SKM-1 treated with dmso at 0.1 percent for 144 hours (cell line): ENCODE measurements around the gene PMS1.
"Not testable (repeated sequence)": the region's sequence is repeated elsewhere in the genome, so short reads cannot be mapped to it uniquely, and the experiment has no call there.

Experiments used
- DNase-seq: peaks from one replicate; lab custom pipeline; 2025; ENCODE audit not compliant: unreplicated experiment; lab: John Stamatoyannopoulos, UW

The PMS1 gene

GRCh38 chr2:189860161-189860560, 75.9 kb downstream of the PMS1 start:
- no peak for DNase-seq

DNA sequence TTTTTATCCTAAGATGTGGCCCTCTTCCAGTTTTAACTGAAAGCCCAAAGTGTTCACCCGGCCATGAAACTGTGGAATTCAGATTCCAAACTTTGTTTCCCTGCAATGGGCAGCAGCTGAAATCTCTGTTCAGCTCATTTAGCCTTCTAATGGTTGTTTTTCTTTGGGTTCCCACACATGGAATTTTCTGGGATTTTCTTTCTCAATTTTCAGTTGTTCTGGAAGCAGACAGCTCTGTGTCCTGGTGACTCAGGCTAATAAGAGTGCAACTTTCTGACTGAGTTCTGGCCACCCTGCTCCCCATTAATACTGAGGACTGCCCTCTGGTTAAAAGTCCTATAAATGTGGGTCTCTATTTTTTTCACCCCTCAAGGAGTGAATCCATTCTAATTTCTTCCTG, 78.5 kb downstream of the PMS1 start:
- DNase-seq: no peak

- DNase-seq: no peak
These were observed 81.6 kb downstream of the PMS1 start for GRCh38 chr2:189865826-189866225.

DNA sequence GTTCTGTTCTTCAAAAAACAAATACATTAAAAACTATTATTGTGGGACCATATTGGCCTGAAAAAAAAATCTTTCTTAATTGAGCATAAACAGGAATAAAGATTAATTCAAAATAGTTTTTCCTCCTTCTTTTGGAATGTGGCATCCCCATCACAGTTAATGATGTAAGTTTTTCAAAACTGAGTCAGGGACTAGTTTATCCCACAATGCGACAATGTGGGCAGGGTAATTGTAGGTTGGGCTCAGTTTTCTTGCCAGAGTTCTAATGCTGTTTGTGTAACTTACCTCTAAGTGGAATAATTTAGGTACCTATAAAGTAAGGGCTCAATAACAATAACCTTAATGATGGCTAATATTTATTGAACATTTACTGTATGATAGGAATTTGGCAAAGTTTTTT, 82.0 kb downstream of the PMS1 start:
- no peak for DNase-seq

DNA sequence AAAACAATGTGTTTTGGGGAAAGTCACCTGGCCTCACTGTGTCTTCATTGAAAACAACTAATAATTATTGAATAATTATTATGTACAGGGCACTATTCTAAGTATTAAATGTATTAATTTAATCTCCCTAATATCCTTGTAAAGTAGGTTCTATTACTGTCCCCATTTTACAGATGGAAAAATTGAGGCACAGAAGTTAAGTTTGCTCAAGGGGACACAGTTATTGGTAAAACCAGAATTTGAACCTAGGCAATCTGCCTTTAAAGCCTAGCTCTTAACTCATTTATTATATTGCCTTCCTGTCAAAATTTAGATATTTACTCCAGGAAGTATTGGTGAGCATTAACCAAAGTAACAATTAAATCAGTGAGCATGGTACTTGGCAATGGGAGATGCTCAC, 84.6 kb downstream of the PMS1 start:
- no peak for DNase-seq

GRCh38 chr2:189870381-189871085, 86.3 kb downstream of the PMS1 start:
- DNase-seq: peak; percentile 45

GRCh38 chr2:189873696-189874095, 89.4 kb downstream of the PMS1 start:
- no peak for DNase-seq

DNA sequence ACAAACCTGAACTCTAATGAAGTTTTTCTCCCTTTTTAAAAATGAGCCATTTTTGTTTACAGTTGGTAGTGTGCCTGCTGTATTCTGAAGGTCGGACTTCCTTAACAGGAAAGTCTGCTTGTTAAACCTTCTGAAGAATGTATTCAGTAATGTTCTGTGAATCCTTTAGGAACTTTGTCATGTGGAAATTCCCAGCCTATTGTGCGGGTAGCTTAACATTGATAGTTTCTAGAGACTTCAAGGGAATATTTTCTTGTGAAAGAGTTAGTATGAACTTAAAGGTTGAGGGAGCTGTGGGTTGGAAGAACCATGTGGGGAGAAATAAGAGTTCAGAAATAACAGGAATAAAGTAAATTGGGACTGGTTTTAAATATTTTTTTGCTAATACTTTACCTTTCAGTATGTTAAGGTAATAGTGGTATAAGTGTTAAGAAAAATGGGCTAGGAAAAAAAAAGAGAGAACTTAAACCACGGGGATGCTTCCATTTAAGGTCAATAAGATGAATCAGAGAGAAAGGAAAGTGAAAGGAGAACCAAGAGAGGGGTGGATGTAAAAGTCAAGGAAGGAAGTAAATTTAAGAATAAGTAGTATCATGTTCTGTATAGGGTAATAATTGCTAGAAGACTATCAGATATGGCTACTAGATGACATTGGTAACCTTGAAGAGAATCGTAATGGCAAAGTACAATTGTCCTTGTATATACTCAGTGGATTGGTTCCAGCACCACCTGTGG, 90.5 kb downstream of the PMS1 start:
- DNase-seq: no peak

DNA sequence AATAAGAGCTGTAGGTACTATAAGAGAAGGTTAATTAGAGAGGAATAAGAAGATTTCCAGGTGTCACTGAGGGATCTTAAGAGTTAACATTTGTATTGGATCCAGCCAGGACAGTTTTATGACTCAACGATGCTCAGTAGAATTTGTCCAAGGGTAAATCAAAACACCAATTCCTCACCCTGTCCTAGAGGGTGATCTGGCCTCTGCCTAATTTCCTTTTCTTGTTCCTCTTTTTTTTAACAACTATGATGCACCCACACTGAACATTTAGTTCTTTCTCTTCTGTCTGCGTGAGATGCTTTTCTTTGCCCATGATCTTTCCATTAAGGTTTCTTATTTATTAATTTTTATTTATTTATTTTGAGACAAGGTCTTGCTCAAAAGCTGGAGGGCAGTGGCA, 92.0 kb downstream of the PMS1 start:
- DNase-seq: peak; percentile 16

- DNase-seq: no peak
These were observed 95.4 kb downstream of the PMS1 start for GRCh38 chr2:189879716-189880081.

DNA sequence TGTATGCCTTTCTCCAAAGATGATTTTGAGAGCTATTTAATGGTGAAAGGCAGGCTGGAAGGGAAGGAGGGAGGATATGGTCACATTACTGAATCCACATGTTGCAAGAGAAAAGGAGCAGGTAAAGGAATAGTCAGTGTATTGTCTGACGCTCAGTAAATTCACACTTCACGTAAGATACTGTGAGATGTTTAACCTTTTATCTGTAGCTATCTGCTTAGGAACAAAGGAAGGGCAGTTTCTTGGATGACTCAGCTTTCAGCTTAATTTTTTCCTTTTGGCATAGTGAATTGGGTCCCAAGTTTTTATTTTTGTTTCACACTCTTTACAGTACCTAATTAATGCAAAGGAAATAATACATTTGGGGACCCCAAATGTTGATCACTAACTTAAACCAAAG, 96.2 kb downstream of the PMS1 start:
- DNase-seq: no peak

GRCh38 chr2:189880832-189881492, 96.7 kb downstream of the PMS1 start:
- no peak for DNase-seq

GRCh38 chr2:189885368-189885767, 101.1 kb downstream of the PMS1 start:
- DNase-seq: no peak

- not testable (repeated sequence) for DNase-seq
These were observed 108.5 kb downstream of the PMS1 start for GRCh38 chr2:189892546-189893294.

DNA sequence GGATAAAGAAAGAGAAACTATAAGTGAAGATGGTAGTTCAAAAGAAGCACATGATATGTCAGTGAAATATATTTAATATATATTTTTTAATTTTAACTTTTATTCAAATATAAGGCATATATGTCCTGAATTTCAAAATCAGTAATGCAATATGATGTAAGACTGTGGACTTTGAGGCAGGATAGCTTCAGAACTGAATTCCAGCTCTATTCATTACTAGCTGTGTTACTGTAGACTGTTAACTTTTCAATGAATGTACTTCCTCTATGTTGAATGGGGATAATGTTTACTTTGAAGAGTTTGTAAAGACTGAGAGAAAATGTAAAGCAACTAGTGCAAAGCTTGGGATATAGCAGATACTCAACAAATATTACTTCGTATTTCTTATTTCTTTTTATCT, 112.6 kb downstream of the PMS1 start:
- no peak for DNase-seq

DNA sequence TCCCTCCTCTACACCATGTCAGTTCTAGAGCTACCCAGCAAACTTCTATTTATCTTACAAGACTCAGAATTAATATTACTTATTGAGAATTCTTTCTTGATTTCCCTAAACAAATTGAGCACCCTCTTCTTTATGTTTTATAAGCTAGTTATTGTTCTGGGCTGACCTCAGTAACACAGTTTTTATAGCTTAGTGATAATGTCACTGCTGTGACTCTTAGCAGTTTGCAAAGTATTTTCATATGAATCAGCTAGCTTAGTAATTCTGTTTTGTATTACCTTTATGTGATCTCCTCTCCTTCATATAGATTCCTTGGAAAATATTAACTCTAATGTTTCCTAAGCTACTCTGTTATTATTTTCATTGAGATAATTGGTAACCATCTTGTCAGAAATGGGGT, 114.9 kb downstream of the PMS1 start:
- DNase-seq: no peak

- DNase-seq: no peak
These were observed 116.5 kb downstream of the PMS1 start for GRCh38 chr2:189900726-189901125.

DNA sequence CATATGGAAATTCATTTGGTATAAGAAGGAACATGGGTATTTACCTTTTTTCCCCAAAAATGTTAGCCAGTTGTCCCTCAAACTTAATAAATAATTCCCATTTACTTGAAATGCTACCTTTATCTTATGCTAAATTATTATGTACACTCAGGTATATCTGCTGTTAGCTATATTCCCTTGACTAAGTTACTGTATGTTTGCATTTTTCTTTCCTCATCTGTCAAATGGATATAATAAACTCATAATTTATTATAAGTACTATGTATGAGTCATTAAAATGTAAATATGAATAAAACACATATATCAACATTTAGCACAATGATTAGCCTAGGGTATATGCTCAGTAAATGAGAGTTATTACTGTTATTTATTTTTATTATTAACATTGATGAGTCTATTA, 117.4 kb downstream of the PMS1 start:
- DNase-seq: no peak

GRCh38 chr2:189913821-189914220, 129.6 kb downstream of the PMS1 start:
- no peak for DNase-seq

- DNase-seq: no peak
These were observed 132.4 kb downstream of the PMS1 start for GRCh38 chr2:189916651-189917050.
